ENCODE data around the gene EPSTI1.

Gene EPSTI1

GRCh38 chr13:42859760-42860159 lies 132.3 kb downstream of the EPSTI1 start:
- no peak for DNase-seq (ENCODE audit: low read depth in 1 of 2, low spot score in 1 of 2)

GRCh38 chr13:42855410-42855809 lies 136.6 kb downstream of the EPSTI1 start:
- no peak for DNase-seq (ENCODE audit: low read depth in 1 of 2, low spot score in 1 of 2)

- no peak for DNase-seq (ENCODE audit: low read depth in 1 of 2, low spot score in 1 of 2)
These were observed 139.9 kb downstream of the EPSTI1 start for GRCh38 chr13:42852136-42852535.

GRCh38 chr13:42849200-42849599 lies 142.8 kb downstream of the EPSTI1 start:
- no peak for DNase-seq (ENCODE audit: low read depth in 1 of 2, low spot score in 1 of 2)

- DNase-seq (ENCODE audit: low read depth in 1 of 2, low spot score in 1 of 2), result no peak
These were observed 144.0 kb downstream of the EPSTI1 start for GRCh38 chr13:42847891-42848663.

GRCh38 chr13:42836930-42837690 lies 154.9 kb downstream of the EPSTI1 start:
- no peak for DNase-seq (ENCODE audit: low read depth in 1 of 2, low spot score in 1 of 2)

Data from stimulated activated CD4-positive, alpha-beta T cell treated with anti-CD3 and anti-CD28 coated beads, Interleukin-15, amount 100 ng/mL, for 1 hour (primary cell).